ENCODE results near the gene UNC5B. TPM values are rescaled to one million over a fixed set of nuclear protein-coding genes. Genes with fewer than 3 reads are reported as not detected.

UNC5B gene
- total RNA-seq, 4 donors from 2014 or later: 2.2 to 3.7 (median 3.2) TPM

GRCh38 chr10:71312220-71312619 is 99.8 kb downstream of the UNC5B start:
- Histone ChIP-seq H3K4me3 (no peak overlapping the region), H3K36me3 (no peaks in the 10 kb centered on the region), H3K4me1 (peaks cover 0 to 28% (median 12%) of the 10 kb centered on the region in 3 donors), H3K9me3 (no peaks in the 10 kb centered on the region), H3K27me3 (no peaks in the 10 kb centered on the region), H3K27ac (no peak overlapping the region)
- ATAC-seq: no peak
- WGBS, 2 donors (ENCODE audit: low coverage in 1 of 2): 33 to 63% methylated on average over 1 of the region's 1 CpG
- no peak for TF ChIP-seq POLR2A (IDR thresholded peaks at IDR 0.05)
- no peak for TF ChIP-seq EP300 (IDR thresholded peaks at IDR 0.05)
- no peak for TF ChIP-seq CTCF (IDR thresholded peaks at IDR 0.05)
- TF ChIP-seq POLR2AphosphoS5 (IDR thresholded peaks at IDR 0.05): no peak

GRCh38 chr10:71312811-71313789 is 100.7 kb downstream of the UNC5B start:
- Histone ChIP-seq H3K27me3 (no peaks in the 10 kb centered on the region), H3K27ac (peak overlapping the region in 3 of 4 donors; percentile 70 to 77 (median 76)), H3K4me1 (peaks cover 0 to 28% (median 12%) of the 10 kb centered on the region in 3 donors), H3K9me3 (no peaks in the 10 kb centered on the region), H3K36me3 (no peaks in the 10 kb centered on the region), H3K4me3 (peak overlapping the region in 1 of 2 donors; percentile 9)
- TF ChIP-seq POLR2AphosphoS5 (IDR thresholded peaks at IDR 0.05): peak; percentile 57
- TF ChIP-seq EP300 (IDR thresholded peaks at IDR 0.05): no peak
- peak; percentile 83 for ATAC-seq
- WGBS, 2 donors (ENCODE audit: low coverage in 1 of 2): 13 to 21% methylated on average over 6 to 10 of the region's 19 CpGs

- Histone ChIP-seq H3K4me1 (peaks cover 0 to 35% (median 16%) of the 10 kb centered on the region in 3 donors), H3K9me3 (no peaks in the 10 kb centered on the region), H3K4me3 (peak overlapping the region in 1 of 2 donors; percentile 16), H3K27me3 (no peaks in the 10 kb centered on the region), H3K36me3 (no peaks in the 10 kb centered on the region), H3K27ac (peak overlapping the region in 3 of 4 donors; percentile 70 to 77 (median 76))
- peak; percentile 54 for ATAC-seq
- WGBS, 2 donors (ENCODE audit: low coverage in 1 of 2): 8 to 18% methylated on average over 8 to 12 of the region's 21 CpGs
- TF ChIP-seq POLR2AphosphoS5 (IDR thresholded peaks at IDR 0.05) (no peak), EP300 (IDR thresholded peaks at IDR 0.05) (no peak), POLR2A (IDR thresholded peaks at IDR 0.05) (no peak), CTCF (IDR thresholded peaks at IDR 0.05) (peak; percentile 68 to 86 (median 74))
Measured at GRCh38 chr10:71314028-71314693, 101.8 kb downstream of the UNC5B start.

GRCh38 chr10:71314694-71315225 is 102.4 kb downstream of the UNC5B start:
- Histone ChIP-seq H3K9me3 (no peaks in the 10 kb centered on the region), H3K36me3 (no peaks in the 10 kb centered on the region), H3K4me3 (peak overlapping the region in 1 of 2 donors; percentile 16), H3K27me3 (no peaks in the 10 kb centered on the region), H3K27ac (no peak overlapping the region), H3K4me1 (peaks cover 0 to 38% (median 18%) of the 10 kb centered on the region in 3 donors)
- 31% methylated on average over 5 of the region's 11 CpGs; no CpG with 5 or more reads in 1 of the 2 donors for WGBS, 2 donors (ENCODE audit: low coverage in 1 of 2)
- ATAC-seq: no peak
- TF ChIP-seq POLR2A (IDR thresholded peaks at IDR 0.05): no peak
- no peak for TF ChIP-seq POLR2AphosphoS5 (IDR thresholded peaks at IDR 0.05)

- WGBS, 2 donors (ENCODE audit: low coverage in 1 of 2): 75 to 85% methylated on average over 2 to 3 of the region's 3 CpGs
- TF ChIP-seq CTCF (IDR thresholded peaks at IDR 0.05): no peak
- TF ChIP-seq POLR2A (IDR thresholded peaks at IDR 0.05): no peak
- TF ChIP-seq EP300 (IDR thresholded peaks at IDR 0.05): no peak
- no peak for TF ChIP-seq POLR2AphosphoS5 (IDR thresholded peaks at IDR 0.05)
- Histone ChIP-seq H3K36me3 (no peaks in the 10 kb centered on the region), H3K9me3 (no peaks in the 10 kb centered on the region), H3K4me3 (no peak overlapping the region), H3K27ac (no peak overlapping the region), H3K27me3 (no peaks in the 10 kb centered on the region), H3K4me1 (peaks cover 0 to 51% (median 21%) of the 10 kb centered on the region in 3 donors)
- no peak for ATAC-seq
Measured at GRCh38 chr10:71316056-71316785, 103.9 kb downstream of the UNC5B start.

Measured in gastroesophageal sphincter (tissue), 4 donors.